Suprapubic skin (tissue), 4 donors: ENCODE data around the gene PLA2G4C. TPM values are rescaled to one million over a fixed set of nuclear protein-coding genes. Genes with fewer than 3 reads are reported as not detected.

Experiments used
- DNase-seq, 2 donors: peaks; one replicate each; pipeline ENCODE4 v3.0.0-alpha.2; 2019; ENCODE audit warnings: low spot score in 2 of 2
- H3K27ac ChIP-seq: fragments of 200-600 bp; sonication (generic); one replicate; pipeline ENCODE4 v1.5.1; 2019
- H3K27me3 ChIP-seq: fragments of 200-600 bp; sonication (generic); one replicate; pipeline ENCODE4 v1.5.1; 2019
- H3K36me3 ChIP-seq: fragments of 200-600 bp; sonication (generic); one replicate; pipeline ENCODE4 v1.5.1; 2019
- H3K4me1 ChIP-seq: fragments of 200-600 bp; sonication (generic); one replicate; pipeline ENCODE4 v1.5.1; 2019
- H3K4me3 ChIP-seq: fragments of 200-600 bp; sonication (generic); one replicate; pipeline ENCODE4 v1.5.1; 2019; ENCODE audit warnings: mild to moderate bottlenecking
- H3K9me3 ChIP-seq: fragments of 200-600 bp; sonication (generic); one replicate; pipeline ENCODE4 v1.5.1; 2019
- EP300 ChIP-seq: sonication (generic); formaldehyde crosslinking; IDR thresholded peaks from one replicate; pipeline ENCODE4 v1.6.1; 2017; ENCODE audit warnings: antibody characterized with exemption
- POLR2A ChIP-seq, 2 donors: fragments of 450-650 bp; IDR thresholded peaks; one replicate each; pipeline ENCODE4 v1.6.1; 2017; ENCODE audit warnings: antibody characterized with exemption in 2 of 2, mild to moderate bottlenecking in 2 of 2, moderate library complexity in 2 of 2
- POLR2AphosphoS5 ChIP-seq, 3 donors: sonication (generic); formaldehyde crosslinking; IDR thresholded peaks; one replicate each; pipeline ENCODE4 v1.6.1; 2017; ENCODE audit warnings: antibody characterized with exemption in 3 of 3
- WGBS: methylation state at CpG from one replicate; pipeline ENCODE4 v1.1.5; 2018; 5-methylcytosine and 5-hydroxymethylcytosine counted together
- total RNA-seq, 4 donors: library from RNA; depleted of rRNA; stranded (reverse); fragments of >200 nt; gene quantifications; one replicate each; pipeline ENCODE4 v1.1.0, GENCODE V29; 2016
- TF ChIP-seq, protein P1 (sequence below), 2 donors: fragments of 200-600 bp in 1 of 2; fragments of 450-650 bp in 1 of 2; sonication (generic) in 1 of 2; IDR thresholded peaks; one replicate each; pipeline ENCODE4 v1.5.1; 2016 to 2019; ENCODE audit warnings: antibody characterized with exemption in 2 of 2, mild to moderate bottlenecking in 1 of 2, moderate library complexity in 1 of 2

Gene PLA2G4C
- total RNA-seq, 4 donors from 2014 or later, result 1.4 to 9.1 (median 5.7) TPM

DNA sequence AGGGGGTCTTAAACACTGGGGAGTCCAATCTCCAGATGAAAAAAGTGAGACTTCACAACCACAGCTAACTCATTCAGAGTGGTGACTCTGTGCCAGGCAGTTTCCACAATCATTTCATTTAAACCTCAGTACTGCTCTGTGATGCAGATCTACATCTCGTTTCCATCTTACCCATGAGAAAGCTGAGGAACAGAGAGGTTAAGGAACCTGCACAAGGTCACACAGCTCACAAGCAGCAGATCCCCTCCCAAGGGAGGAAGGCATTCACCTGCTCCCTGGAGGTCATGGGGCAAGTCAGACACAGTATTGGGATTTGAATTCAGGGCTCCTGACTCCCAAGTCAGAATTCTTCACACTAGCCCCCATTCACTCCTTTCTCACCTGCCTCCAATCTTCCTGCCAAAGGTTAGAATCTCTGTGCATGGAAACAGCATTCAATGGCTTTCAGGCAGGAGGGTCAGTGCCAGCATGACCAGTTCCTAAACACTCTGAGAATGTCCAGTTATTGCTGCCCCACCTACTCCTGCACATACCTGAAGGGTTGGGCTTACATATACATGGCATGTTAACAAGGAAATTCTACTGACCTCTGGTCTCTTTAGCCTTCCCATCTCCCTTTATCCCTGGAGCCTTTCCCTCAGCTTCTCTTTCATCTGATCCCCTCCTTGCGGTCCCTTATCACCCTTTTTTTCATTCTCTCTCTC, 68.6 kb downstream of the PLA2G4C start:
- DNase-seq, result no peak
- 53% methylated on average over 2 of the region's 2 CpGs for WGBS

DNA sequence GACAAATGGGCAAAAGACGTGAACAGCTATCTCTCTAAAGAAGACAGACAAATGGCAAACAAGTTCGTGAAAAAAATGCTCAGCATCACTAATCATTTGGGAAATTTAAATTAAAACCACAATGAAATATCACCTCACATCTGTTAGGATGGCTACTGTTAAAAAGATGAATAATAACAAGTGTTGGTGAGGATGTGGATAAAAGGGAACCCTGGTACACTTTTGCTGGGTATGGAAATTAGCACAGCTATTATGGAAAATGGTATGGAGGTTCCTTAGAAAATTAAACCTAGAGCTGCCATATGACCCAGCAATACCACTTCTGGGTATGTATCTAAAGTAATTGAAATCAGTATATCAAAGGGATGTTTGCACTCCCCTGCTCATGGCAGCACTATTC, 73.9 kb downstream of the PLA2G4C start:
- no peaks in the 10 kb centered on the region for H3K36me3 ChIP-seq
- WGBS, result 95% methylated on average over 2 of the region's 2 CpGs
- H3K27ac ChIP-seq, result no peak overlapping the region

More for the DNA sequence above, 68.6 kb downstream of the PLA2G4C start:
- no peak overlapping the region for H3K4me3 ChIP-seq
- peaks cover 15% of the 10 kb centered on the region for H3K27me3 ChIP-seq
- H3K36me3 ChIP-seq, result no peaks in the 10 kb centered on the region
- TF ChIP-seq EP300 (no peak), POLR2AphosphoS5 (IDR thresholded peaks at IDR 0.05) (no peak), POLR2A (IDR thresholded peaks at IDR 0.05) (no peak)
- TF ChIP-seq, protein P1, sequence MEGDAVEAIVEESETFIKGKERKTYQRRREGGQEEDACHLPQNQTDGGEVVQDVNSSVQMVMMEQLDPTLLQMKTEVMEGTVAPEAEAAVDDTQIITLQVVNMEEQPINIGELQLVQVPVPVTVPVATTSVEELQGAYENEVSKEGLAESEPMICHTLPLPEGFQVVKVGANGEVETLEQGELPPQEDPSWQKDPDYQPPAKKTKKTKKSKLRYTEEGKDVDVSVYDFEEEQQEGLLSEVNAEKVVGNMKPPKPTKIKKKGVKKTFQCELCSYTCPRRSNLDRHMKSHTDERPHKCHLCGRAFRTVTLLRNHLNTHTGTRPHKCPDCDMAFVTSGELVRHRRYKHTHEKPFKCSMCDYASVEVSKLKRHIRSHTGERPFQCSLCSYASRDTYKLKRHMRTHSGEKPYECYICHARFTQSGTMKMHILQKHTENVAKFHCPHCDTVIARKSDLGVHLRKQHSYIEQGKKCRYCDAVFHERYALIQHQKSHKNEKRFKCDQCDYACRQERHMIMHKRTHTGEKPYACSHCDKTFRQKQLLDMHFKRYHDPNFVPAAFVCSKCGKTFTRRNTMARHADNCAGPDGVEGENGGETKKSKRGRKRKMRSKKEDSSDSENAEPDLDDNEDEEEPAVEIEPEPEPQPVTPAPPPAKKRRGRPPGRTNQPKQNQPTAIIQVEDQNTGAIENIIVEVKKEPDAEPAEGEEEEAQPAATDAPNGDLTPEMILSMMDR (IDR thresholded peaks at IDR 0.05), result no peak
- no peaks in the 10 kb centered on the region for H3K4me1 ChIP-seq
- H3K9me3 ChIP-seq, result no peaks in the 10 kb centered on the region
- H3K27ac ChIP-seq, result no peak overlapping the region

DNA sequence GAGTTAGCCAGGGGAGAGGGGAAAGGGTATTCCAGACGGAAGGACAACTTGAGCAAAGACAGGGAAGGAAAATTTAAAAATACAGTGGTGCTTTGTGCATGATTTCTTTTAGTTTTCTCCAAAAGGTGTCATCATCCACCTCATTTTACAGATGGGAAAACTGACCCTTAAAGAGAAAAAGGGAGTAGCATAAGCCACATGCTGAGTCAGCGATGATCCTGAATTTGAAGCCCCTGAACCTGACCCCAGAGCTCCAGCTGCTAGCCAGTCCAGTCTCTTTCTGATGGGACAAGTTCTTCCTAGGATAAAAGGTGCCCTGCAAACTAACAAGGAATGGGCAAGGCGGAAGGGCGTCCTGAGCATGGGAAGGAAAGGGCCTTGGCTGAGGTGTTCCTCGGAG, 77.0 kb downstream of the PLA2G4C start:
- no peaks in the 10 kb centered on the region for H3K4me1 ChIP-seq
- H3K27ac ChIP-seq, result no peak overlapping the region
- peaks cover 15% of the 10 kb centered on the region for H3K27me3 ChIP-seq
- DNase-seq, result no peak
- H3K4me3 ChIP-seq, result no peak overlapping the region
- 83% methylated on average over 5 of the region's 5 CpGs for WGBS
- H3K9me3 ChIP-seq, result no peaks in the 10 kb centered on the region
- no peaks in the 10 kb centered on the region for H3K36me3 ChIP-seq
- TF ChIP-seq POLR2A (IDR thresholded peaks at IDR 0.05), result no peak
- TF ChIP-seq, protein P1 (IDR thresholded peaks at IDR 0.05), result no peak
- TF ChIP-seq POLR2AphosphoS5 (IDR thresholded peaks at IDR 0.05), result no peak
- no peak for TF ChIP-seq EP300

More for the DNA sequence above, 73.9 kb downstream of the PLA2G4C start:
- H3K4me3 ChIP-seq, result no peak overlapping the region
- DNase-seq, result no peak
- peaks cover 15% of the 10 kb centered on the region for H3K27me3 ChIP-seq
- H3K4me1 ChIP-seq, result no peaks in the 10 kb centered on the region
- no peaks in the 10 kb centered on the region for H3K9me3 ChIP-seq
- no peak for TF ChIP-seq EP300
- TF ChIP-seq, protein P1 (IDR thresholded peaks at IDR 0.05), result no peak
- no peak for TF ChIP-seq POLR2A (IDR thresholded peaks at IDR 0.05)
- no peak for TF ChIP-seq POLR2AphosphoS5 (IDR thresholded peaks at IDR 0.05)

DNA sequence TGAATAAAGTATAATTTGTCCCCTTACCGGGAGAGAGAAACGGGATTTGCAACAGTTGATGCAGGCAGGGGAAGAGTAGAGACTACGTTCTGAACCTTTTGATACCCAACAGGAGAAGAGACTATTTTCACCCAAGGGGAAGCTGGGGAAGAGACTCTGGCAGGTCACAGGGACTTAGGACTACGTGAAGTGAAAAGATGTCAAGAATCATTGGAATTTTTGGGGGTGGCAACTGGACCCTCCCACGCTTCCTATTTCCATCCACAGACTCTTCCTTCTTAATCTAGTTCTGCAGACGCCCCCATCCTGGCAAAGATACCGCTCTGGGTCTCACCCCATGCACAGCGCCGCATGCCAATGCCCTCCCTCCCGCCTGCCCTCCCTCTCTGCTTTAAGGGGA, 80.5 kb downstream of the PLA2G4C start:
- H3K36me3 ChIP-seq, result no peaks in the 10 kb centered on the region
- no peak overlapping the region for H3K27ac ChIP-seq
- H3K27me3 ChIP-seq, result peaks cover 15% of the 10 kb centered on the region
- DNase-seq, result no peak
- WGBS, result 63% methylated on average over 10 of the region's 10 CpGs
- no peaks in the 10 kb centered on the region for H3K9me3 ChIP-seq
- TF ChIP-seq EP300 (no peak), POLR2AphosphoS5 (IDR thresholded peaks at IDR 0.05) (no peak), POLR2A (IDR thresholded peaks at IDR 0.05) (no peak)
- TF ChIP-seq, protein P1 (IDR thresholded peaks at IDR 0.05), result no peak
- no peak overlapping the region for H3K4me3 ChIP-seq
- H3K4me1 ChIP-seq, result no peaks in the 10 kb centered on the region

DNA sequence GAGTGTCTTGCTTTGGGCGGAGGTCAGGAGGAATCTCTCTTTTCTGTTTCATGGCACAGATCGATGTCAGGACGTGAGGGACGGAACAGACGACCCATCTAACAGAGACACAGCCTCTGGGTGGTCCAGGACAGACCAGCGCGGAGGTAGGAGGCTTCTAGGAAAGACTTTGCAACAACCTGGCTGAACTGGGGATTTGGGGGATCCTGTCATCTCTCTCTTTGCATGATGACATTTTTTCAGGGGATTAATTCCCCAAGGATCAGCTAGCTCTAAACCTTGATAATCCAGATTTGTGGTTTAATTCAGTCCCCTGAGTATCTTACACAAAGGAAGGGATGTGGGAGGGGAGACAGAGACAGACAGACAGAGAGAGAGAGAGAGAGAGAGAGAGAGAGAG, 81.2 kb downstream of the PLA2G4C start:
- H3K27ac ChIP-seq, result no peak overlapping the region
- no peaks in the 10 kb centered on the region for H3K36me3 ChIP-seq
- H3K4me3 ChIP-seq, result no peak overlapping the region
- H3K4me1 ChIP-seq, result no peaks in the 10 kb centered on the region
- 72% methylated on average over 7 of the region's 7 CpGs for WGBS
- TF ChIP-seq POLR2AphosphoS5 (IDR thresholded peaks at IDR 0.05) (no peak), EP300 (no peak)
- TF ChIP-seq, protein P1 (IDR thresholded peaks at IDR 0.05), result no peak
- H3K27me3 ChIP-seq, result peaks cover 16% of the 10 kb centered on the region
- DNase-seq, result no peak
- H3K9me3 ChIP-seq, result no peaks in the 10 kb centered on the region
